ENCODE data around the gene GBA2.

DNA sequence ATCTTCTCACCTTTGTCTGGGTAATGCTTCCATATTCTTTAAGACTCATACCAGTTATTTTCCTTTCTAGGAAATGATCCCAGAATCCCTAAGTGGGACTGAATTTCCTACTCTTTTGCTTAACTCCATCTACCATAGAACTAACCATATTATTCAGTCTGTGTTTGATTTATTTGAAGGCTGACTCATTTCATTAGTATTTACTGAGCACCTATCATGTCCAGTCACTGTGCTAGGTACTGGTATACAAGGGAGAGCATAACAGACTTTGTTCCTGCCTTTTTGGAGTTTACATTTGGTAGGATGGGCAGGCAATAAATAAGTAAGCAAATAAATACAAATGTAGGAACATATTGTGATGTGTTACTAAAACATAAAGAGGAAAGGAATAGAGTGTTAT is 46.7 kb upstream of the GBA2 start:
- TF ChIP-seq, protein P1, sequence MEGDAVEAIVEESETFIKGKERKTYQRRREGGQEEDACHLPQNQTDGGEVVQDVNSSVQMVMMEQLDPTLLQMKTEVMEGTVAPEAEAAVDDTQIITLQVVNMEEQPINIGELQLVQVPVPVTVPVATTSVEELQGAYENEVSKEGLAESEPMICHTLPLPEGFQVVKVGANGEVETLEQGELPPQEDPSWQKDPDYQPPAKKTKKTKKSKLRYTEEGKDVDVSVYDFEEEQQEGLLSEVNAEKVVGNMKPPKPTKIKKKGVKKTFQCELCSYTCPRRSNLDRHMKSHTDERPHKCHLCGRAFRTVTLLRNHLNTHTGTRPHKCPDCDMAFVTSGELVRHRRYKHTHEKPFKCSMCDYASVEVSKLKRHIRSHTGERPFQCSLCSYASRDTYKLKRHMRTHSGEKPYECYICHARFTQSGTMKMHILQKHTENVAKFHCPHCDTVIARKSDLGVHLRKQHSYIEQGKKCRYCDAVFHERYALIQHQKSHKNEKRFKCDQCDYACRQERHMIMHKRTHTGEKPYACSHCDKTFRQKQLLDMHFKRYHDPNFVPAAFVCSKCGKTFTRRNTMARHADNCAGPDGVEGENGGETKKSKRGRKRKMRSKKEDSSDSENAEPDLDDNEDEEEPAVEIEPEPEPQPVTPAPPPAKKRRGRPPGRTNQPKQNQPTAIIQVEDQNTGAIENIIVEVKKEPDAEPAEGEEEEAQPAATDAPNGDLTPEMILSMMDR (IDR thresholded peaks at IDR 0.05): no peak
- TF ChIP-seq POLR2A (IDR thresholded peaks at IDR 0.05): no peak
